HG03175 (cell line): ENCODE data around the gene ITGB6.
"Not testable (repeated sequence)": the region's sequence is repeated elsewhere in the genome, so short reads cannot be mapped to it uniquely, and the experiment has no call there.

Experiments used
- ATAC-seq: cut with Tn5 transposase; IDR thresholded peaks from one replicate; pipeline ENCODE4 v1.9.1; 2021; ENCODE audit warnings: mild to moderate bottlenecking, moderate library complexity; ENCODE audit not compliant: unreplicated experiment

Gene ITGB6

DNA sequence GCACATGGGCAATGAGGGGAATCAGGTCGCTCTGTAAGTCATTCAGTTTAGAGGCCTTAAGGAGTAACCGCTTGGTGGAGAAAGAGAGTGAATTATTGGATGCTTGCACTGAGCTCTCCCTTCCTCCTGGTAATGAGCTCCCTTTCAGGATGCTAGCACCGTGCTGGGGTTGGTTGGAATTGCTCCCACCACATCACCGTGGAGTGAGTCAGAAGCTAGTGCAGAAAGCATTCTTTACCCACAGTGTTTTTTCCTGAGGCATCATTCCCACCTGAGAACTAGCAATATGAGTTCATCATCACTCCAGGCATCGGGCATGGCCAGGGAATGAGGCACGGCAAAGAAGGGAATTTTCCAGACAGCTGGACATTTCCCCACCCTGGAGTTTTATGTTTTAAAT lies 57.6 kb downstream of the ITGB6 start:
- no peak for ATAC-seq

DNA sequence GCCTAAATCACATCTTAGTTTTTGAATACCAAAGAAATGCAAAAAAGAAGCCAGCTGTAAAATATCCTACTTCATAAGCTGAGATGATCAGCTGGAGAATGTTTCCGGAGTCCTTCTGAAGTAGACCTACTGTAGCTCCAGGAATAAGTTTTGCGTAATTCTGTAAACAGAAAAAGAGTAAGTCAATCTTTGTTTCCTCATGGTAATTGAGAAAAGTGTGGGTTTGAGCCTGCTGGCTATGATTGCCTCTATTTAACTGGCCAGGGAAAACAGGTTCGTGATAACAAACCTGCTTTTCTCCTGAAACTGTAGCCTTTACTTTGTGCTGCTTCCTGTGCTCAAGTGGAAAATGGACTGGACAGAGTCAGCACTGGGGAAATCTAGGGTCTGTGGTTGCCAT lies 58.2 kb downstream of the ITGB6 start:
- no peak for ATAC-seq

DNA sequence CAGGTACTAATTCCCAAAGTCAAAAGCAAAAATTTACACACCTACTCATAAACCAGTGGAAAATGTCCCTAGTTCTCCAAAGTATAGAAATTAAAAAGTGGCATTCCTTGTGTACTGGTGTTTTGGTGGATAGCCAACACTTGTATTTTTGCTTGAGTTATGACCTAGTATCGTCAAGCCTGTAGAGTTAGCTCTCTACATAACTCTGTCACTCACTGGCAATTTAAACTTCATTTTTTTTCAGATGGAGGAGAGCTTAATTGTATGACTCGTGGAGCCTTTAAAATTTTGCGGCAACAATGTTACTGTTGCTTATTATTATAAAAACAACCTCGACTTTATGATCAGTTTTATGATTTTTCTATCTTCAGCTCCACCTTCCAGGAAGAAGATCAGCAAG lies 58.7 kb downstream of the ITGB6 start:
- ATAC-seq, result no peak

DNA sequence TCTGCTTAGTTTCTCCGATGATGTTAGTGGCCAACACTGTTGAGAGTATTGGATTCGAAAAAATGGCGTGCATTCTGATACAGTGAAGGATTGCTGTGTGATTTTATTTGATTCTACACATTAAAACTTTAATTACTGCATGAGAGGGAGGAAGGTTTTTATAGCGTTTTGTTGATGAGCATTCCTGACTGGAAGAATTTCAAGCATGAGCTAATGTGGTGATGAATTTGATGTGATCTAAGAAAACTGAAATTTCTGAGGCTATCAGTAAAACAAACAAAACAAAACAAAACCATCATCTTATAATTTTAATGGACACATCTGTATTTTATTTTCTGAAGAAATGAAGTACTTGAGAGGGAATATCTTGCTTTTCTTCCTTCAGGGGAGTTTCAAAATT lies 59.6 kb downstream of the ITGB6 start:
- ATAC-seq, result no peak

DNA sequence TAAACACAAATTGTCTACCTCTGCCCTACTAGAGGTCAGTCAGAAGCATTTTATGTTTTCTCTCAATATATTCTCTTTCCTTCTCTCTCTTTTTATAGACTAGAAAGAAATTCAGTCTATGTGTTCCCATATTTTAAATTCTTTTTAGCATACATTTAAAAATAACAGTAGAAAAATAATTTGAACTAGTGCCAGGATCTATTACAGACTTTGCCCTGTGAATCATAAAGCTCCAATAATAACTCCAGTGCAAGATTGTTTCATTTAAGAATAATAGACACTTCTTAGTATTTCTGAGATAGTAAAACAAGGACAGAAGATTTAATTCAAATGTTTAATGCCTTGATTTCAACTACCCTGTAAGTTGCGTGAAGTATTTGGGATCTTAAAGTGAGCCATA lies 60.1 kb downstream of the ITGB6 start:
- no peak for ATAC-seq

DNA sequence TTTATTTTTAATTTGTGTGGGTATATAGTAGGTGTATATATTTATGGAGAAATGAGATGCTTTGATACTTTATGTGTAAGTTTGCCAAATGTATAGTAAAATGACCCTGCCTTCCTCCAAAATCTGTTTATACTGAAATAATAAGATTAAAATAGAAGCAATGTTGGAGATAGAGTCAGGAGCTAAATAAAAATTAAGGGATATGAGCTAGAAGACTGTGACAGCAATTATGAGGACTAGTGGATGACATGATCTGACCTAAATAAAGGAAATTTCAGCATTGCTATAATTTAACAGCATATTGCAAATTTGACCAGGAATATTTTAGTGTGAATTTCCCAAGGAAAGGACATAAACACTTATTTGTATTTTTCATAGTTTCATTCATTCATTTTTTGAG lies 60.7 kb downstream of the ITGB6 start:
- no peak for ATAC-seq

DNA sequence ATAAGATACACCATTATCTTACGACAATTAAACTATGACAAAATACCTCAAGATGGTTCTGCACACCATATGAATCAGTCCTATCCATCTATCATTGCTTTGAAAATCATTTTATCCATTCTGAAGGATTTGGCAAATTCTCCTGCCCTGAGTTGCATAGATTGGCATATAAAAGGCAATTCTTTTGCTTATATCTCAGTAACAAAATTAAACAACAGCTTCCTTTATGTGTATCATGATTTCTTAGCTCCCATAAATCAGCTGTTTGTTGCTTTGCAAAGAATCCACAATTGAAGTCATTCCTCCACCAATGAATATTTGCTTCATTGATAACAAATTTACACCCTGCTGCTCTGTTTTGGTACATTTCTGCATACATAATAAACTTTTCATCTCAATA lies 61.7 kb downstream of the ITGB6 start:
- ATAC-seq, result no peak

DNA sequence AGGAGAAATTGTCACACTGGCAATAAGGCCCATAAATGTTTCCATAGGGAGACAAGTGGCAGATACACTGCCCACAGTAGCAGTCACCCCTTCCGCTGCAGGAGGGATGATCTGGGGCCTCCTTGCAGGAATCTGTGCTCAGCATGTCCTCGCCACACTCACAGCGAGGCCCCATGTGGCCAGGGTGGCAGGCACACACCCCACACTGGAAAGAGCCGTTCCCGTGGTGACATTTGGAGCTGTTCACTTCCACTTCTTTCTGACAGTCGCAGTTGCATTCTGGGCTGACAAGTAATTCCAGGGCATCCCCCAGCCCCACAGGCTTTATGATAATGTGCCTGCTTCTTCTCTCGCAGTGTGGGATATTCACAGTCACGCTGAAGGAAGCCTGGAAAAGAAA lies 62.6 kb downstream of the ITGB6 start:
- ATAC-seq, result no peak

DNA sequence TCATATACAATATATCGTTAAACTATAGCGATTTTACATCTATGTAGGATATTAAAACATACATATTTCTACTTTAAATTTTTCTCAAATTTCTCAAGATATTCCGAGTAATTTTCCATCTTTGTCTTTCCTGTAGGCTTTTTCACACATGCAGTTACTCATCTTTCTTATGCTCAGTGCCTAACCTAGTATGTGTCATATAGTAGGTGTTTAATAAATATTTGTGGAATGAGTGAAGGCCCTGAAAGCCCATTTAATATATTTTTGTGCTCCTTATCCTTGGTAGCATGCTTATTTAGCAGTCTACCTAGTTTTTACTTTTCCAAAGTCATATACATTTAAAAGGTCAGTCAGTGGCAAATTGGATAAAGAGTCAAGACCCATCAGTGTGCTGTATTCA lies 67.3 kb downstream of the ITGB6 start:
- no peak for ATAC-seq

DNA sequence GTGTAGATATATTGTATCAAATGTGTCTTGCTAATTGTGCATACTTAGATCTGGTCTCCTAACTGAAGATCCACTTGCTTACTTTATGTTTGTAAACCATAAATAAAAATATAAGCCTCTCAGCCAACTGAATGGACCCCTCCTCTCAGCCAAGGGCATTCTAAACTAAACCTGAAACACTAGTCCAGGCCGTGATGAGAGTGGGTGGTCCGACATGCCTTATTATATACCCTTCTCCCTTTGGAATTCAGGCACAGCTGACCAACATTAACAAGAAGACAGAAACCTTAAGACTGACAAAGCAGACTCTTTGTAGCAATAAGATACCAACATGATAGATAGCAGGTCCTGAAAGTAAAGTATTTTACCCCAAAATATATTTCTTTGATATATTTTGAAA lies 73.3 kb downstream of the ITGB6 start:
- ATAC-seq, result no peak

DNA sequence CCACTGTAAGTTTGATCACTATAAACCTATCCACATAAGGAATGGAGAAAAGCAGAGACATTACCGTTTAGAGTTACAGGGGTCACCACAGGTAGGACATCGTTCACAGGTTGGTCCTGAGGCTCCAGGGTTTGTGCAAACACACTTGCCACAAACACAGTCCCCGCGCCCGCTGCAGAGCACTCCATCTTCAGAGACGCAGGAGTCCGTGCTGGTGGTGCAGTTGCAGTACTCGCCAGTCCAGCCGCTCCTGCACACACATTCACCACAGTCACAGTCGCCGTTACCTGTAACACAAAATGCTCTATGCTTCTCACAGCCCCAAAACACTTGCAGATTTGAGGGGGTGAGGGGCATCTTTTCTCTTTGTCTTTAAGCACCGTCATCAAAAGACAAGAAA lies 73.8 kb downstream of the ITGB6 start:
- no peak for ATAC-seq

DNA sequence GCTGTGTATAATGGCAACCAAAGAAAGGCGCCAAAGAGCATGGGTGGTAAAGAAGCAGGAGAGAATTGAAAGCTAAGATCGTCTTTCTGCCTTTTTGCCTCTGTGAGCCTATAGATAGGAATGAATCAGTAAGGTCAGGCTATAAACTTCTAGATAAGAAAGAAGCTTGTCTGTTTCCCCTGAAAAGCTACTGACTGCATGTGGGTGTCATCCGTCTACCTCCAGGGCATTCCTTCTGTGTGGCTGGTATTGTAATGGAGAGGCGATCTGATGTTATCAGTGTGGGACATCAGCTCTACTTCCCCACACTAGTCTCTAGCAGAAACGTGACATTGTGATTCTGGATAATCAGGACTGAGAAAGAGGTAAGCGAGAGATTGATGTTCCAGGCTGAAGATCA lies 74.2 kb downstream of the ITGB6 start:
- ATAC-seq, result no peak

DNA sequence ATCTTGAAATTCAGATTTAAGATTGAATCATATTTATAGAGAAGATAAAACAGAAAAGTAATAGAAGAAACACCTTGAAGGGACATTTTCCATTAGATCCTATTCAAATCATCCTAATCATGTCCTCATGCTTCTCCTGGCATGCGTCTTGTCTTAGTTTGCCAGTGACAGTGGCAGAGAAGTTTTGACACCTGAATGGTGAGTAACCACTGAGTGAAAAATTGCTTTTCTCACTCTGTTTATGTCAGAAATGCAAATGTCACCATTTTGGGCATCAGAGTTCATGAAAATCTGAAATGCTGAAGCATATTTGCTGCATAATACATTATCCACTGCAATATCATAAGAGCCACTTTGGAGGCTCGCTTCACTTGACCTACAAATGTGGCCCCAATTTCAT lies 74.7 kb downstream of the ITGB6 start:
- ATAC-seq, result no peak

DNA sequence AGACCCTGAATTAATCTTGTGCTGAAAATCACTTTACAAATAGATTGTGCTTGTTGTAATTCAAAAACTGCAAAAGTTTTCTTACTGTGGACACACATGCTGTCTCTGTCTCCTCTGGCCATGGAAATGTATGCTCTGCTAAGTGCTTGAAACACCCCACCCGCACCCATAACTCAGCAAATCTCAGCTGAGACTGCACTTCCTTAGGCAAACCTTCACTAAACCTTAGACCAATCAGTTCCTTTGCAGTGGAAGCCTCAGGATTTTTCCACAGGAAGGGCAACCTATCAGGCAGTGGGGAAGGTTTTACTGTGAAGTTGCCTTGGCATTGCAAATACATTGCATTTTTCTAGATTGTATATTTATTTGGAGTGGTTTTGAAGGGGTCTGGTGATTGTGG lies 75.5 kb downstream of the ITGB6 start:
- no peak for ATAC-seq

DNA sequence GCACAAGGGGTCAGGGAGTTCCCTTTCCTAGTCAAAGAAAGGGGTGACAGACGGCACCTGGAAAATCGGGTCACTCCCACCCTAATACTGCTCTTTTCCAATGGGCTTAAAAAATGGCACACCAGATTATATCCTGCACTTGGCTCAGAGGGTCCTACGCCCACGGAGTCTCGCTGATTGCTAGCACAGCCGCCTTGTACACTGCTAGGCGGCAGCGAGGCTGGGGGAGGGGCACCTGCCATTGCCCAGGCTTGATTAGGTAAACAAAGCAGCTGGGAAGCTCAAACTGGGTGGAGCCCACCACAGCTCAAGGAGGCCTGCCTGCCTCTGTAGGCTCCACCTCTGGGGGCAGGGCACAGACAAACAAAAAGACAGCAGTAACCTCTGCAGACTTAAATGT lies 85.4 kb downstream of the ITGB6 start:
- not testable (repeated sequence) for ATAC-seq

DNA sequence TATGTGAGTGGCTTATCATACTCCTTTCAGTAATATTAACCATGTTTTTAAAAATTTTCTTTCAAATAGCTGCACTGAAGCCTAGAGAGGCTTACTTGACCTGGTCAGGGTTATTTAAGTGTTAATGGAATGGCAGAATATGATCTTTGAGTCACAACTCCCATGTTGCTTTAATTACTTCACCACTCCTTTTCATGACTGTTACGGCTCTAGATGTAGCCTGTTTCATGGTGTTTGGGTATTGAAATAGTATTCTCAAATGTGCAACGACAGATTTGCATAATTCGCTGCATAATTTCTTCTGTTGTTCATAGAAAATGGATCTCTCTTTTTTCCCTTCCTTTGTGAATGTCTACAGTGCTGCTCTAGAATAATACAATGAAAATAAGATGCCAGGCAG lies 86.1 kb downstream of the ITGB6 start:
- ATAC-seq, result no peak

DNA sequence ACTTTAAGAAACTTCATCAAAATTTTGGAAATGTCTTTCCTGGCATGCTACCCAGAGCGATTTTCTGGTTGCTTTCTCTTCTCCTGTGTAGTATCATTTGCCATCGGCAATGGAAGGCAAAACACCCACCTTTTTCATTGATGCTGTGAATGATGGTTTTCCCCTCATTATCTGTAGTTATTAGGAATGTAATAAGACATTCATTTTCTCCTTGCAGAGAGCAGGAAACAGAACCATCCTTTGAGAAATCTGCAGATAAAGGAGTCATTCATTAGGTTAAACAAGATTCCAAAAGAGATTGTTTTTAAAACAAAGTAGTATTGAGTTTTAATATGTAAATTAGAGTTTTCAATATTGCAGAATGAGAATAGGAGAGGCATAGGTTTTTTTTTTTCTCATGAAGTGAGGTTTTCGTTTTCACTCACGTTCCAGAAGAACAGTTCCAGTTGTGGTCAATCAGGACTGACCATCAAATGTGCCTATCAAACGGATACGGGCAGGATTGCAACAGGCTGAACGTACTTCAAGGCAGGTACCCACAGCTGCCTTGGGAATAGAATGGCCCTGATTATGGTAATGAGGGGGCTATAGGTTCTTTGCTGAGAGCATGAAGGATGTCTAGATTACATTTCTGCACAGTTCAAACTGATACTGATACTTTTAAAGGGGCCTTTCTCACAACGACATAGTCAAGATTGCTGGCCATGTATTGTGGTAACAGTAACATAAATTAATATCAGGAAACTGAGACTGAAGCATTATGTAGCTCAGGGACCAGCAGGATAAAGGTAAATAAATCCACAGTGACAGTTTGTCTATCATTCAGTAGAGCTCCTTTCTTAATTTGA lies 87.9 kb downstream of the ITGB6 start:
- ATAC-seq, result peak; percentile 70

DNA sequence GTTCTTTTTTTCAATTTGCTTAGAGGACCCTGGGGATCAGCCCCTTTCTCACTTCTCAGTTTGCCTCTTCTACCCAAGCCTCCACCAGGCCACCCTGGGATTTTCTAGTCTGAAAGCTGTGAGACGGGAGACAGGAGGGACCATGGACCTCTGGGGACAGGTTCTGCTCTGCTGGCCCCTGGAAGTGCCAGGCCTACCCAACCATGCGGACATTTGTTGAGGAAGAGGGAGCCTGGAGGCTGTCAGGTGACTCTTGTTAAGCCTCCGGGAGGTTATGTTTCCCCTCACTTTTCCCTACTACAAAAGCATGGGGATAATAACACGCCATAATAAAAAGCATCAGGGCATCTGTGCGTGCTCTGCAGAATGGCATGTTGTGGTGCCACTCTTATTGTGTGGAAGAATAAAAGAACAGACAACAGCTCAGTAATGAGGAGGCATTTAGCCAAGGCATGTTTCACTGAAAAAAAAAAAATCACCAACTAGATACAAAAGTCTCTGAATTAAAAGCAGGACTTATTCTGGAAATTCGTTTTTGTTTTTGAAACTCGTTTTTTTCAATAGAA lies 89.3 kb downstream of the ITGB6 start:
- ATAC-seq, result no peak

DNA sequence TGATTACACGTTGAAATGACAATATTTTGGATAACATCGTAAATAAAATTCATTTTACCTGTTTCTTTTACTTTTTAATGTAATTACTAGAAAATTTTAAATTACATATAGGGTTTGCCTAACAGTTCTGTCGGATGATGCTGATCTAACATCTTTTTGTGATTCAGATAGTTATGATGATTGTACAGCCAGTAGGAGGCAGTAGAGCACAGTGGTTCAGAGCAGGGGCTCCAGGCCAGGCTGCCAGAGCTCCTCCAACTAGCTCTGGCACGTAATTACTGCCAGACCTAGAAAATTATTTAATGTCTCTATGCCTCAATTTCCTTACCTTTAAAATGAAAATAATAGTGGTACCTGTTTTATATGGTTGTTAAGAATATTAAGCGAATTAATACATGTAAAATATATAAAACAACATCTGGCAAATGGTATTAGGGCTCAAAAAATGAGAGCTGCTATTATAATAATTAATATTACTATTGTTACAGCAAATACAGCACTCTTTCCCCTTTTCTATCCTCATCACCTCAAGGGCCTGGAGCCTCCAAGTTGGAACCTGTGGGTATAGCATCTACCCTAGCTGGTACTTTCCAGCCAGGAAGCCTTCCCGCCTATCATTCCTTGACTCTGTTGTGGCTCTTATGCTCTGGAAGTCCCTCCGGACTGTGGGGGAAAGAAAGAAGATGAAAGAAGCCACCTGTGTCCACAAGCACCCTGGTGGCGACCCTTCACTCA lies 90.0 kb downstream of the ITGB6 start:
- peak; percentile 80 for ATAC-seq

DNA sequence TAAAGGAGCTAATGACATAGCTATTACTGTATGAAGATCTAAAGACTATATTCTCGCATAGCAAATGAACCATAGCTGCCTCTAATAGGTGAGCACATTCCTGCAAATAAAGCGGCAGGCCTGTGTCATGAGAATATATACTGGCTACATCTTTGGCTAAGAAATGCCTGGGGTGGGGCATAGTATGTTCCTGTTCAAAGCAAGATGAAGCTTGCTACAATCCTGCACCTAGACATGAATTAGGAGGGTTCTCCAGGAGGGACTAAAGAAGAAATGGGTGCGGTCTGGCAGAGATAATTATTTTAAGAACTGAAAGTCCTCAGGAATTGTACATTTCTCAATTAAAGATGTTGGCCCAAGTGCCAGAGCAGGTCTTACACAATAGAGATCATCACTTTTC lies 90.8 kb downstream of the ITGB6 start:
- no peak for ATAC-seq

DNA sequence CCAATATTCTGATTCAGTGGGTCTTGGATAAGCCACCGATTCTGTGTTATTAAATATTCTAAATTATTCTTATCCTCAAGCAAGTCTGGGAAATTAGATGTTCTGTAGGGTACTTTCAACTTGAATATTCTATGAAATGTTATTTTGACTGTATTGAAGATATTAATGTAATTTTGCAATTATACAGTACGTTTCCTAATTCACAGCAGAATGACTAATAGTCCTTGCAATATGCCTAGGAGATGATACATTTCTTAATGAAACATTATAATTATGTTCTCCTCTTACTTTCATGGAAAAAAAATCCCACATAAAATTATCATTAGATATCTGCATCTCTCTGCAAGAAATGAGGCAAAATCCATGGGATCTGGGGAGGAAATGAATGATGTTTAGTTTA lies 91.4 kb downstream of the ITGB6 start:
- ATAC-seq, result no peak

DNA sequence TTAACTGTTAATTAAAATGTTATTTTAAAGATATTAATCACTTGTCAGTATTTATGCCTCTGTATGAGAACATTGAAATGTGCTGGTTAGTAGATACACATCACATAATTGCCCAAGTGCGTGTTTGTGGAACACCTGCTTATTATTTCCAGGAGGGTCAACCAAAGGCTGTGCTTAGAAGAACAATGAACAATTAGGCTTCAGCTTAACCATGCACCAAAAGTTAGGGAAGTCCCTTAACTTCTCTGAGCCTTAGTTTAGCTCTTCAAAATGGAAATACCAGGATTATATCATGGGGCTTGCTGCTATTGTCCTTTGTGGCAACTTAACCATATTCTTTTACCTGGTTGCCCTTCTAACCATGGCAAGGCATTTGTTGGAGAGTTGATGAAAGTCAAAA lies 94.7 kb downstream of the ITGB6 start:
- no peak for ATAC-seq
